Body of pancreas (tissue), 4 donors: Measurements from ENCODE around the gene ZDHHC20. TPM values are rescaled to one million over a fixed set of nuclear protein-coding genes. Genes with fewer than 3 reads are reported as not detected.

Source experiments
- ATAC-seq: fragments of 150-250 bp; one replicate; pipeline ENCODE4 v1.9.1; 2016
- DNase-seq, 4 donors: peaks; one replicate each; pipeline ENCODE4 v3.0.0-alpha.2; 2019
- H3K27ac ChIP-seq, 4 donors: fragments of 200-600 bp; sonication (generic); 1 replicate in 3 of 4; 2 replicates in 1 of 4; pipeline versions ENCODE4 v1.5.1 to v1.6.1; 2016 to 2019; ENCODE audit warnings: mild to moderate bottlenecking in 1 of 4, mixed read lengths in 1 of 4, moderate library complexity in 1 of 4
- H3K27me3 ChIP-seq, 2 donors: fragments of 200-600 bp; sonication (generic); one replicate each; pipeline ENCODE4 v1.6.0; 2016; ENCODE audit warnings: mild to moderate bottlenecking in 1 of 2
- H3K36me3 ChIP-seq, 2 donors: fragments of 200-600 bp; sonication (generic); replicated peaks in 1 of 2; 2 replicates each; pipeline ENCODE4 v1.5.1; 2016; ENCODE audit warnings: low read depth in 2 of 2; ENCODE audit not compliant: insufficient read depth in 1 of 2
- H3K4me1 ChIP-seq: fragments of 200-600 bp; sonication (generic); one replicate; pipeline ENCODE4 v1.6.0; 2016
- H3K4me3 ChIP-seq, 2 donors: fragments of 200-600 bp; sonication (generic); 1 replicate in 1 of 2; 2 replicates in 1 of 2; pipeline ENCODE4 v1.5.1; 2016 to 2019
- H3K9me3 ChIP-seq, 3 donors: fragments of 200-600 bp; sonication (generic); 1 replicate in 2 of 3; 2 replicates in 1 of 3; pipeline ENCODE4 v1.5.1; 2016
- CTCF ChIP-seq, 7 experiments: fragments of 450-650 bp in 4 of 7; fragments of 200-600 bp in 3 of 7; sonication (generic) in 3 of 7; IDR thresholded peaks; one replicate each; pipeline ENCODE4 v1.5.1; 2016 to 2019; ENCODE audit warnings: antibody characterized with exemption in 7 of 7
- POLR2A ChIP-seq, 3 donors: fragments of 450-650 bp; IDR thresholded peaks; one replicate each; pipeline ENCODE4 v1.6.1; 2016; ENCODE audit warnings: antibody characterized with exemption in 3 of 3, mild to moderate bottlenecking in 2 of 3
- WGBS, 2 donors: methylation state at CpG; one replicate each; pipeline ENCODE4 v1.1.5; 2017; 5-methylcytosine and 5-hydroxymethylcytosine counted together
- intact Hi-C: fragments of 100-400 bp; cut with DNase I; formaldehyde crosslinking; loops from one replicate; pipeline ENCODE4 v1.15.1; 2023
- total RNA-seq, 2 donors: library from RNA; depleted of rRNA; stranded (reverse); fragments of >200 nt; gene quantifications; one replicate each; pipeline ENCODE4 v1.1.0, GENCODE V29; 2016

The ZDHHC20 gene
- total RNA-seq, 2 donors from 2014 or later, result 16.5 to 22.1 TPM

- no peak for DNase-seq
- H3K36me3 ChIP-seq, result no peaks in the 10 kb centered on the region
- TF ChIP-seq POLR2A (IDR thresholded peaks at IDR 0.05), result no peak
- TF ChIP-seq CTCF (IDR thresholded peaks at IDR 0.05), result no peak
- peaks cover 25% of the 10 kb centered on the region for H3K4me1 ChIP-seq
- intact Hi-C loops, result no loop called here
- ATAC-seq, result no peak
- H3K27me3 ChIP-seq, result no peaks in the 10 kb centered on the region
- WGBS, 2 donors, result 73 to 97% methylated on average over 3 of the region's 3 CpGs
- no peaks in the 10 kb centered on the region for H3K9me3 ChIP-seq
- no peak overlapping the region for H3K4me3 ChIP-seq
- no peak overlapping the region for H3K27ac ChIP-seq
These were observed 2.0 kb upstream of the ZDHHC20 start for GRCh38 chr13:21461131-21461530.

GRCh38 chr13:21458451-21458812 lies 671 bp downstream of the ZDHHC20 start:
- Histone ChIP-seq H3K4me1 (peaks cover 15% of the 10 kb centered on the region), H3K36me3 (no peaks in the 10 kb centered on the region), H3K27ac (peak overlapping the region in 3 of 4 donors; percentile 91 to 94 (median 93)), H3K27me3 (no peaks in the 10 kb centered on the region), H3K9me3 (no peaks in the 10 kb centered on the region), H3K4me3 (peak overlapping the region; percentile 98)
- TF ChIP-seq CTCF (IDR thresholded peaks at IDR 0.05) (no peak), POLR2A (IDR thresholded peaks at IDR 0.05) (no peak)
- WGBS, 2 donors, result 0% methylated on average over 16 of the region's 16 CpGs
- intact Hi-C loops, result no loop called here
- DNase-seq (peak; percentile 59 to 75 (median 62)), ATAC-seq (peak; percentile 34)

- ATAC-seq, result no peak
- WGBS, 2 donors, result 81 to 95% methylated on average over 6 of the region's 6 CpGs
- intact Hi-C loops, result no loop called here
- no peak for TF ChIP-seq POLR2A (IDR thresholded peaks at IDR 0.05)
- no peak for TF ChIP-seq CTCF (IDR thresholded peaks at IDR 0.05)
- Histone ChIP-seq H3K4me1 (peaks cover 15% of the 10 kb centered on the region), H3K27ac (no peak overlapping the region), H3K36me3 (no peaks in the 10 kb centered on the region), H3K27me3 (no peaks in the 10 kb centered on the region), H3K9me3 (no peaks in the 10 kb centered on the region), H3K4me3 (no peak overlapping the region)
- no peak for DNase-seq
These were observed 5.6 kb downstream of the ZDHHC20 start for GRCh38 chr13:21453387-21454081.

GRCh38 chr13:21450936-21451335 lies 8.2 kb downstream of the ZDHHC20 start:
- no peaks in the 10 kb centered on the region for H3K27me3 ChIP-seq
- no peaks in the 10 kb centered on the region for H3K4me1 ChIP-seq
- H3K27ac ChIP-seq, result no peak overlapping the region
- no peaks in the 10 kb centered on the region for H3K9me3 ChIP-seq
- DNase-seq (no peak), ATAC-seq (no peak)
- H3K4me3 ChIP-seq, result no peak overlapping the region
- intact Hi-C loops, result no loop called here
- no peaks in the 10 kb centered on the region for H3K36me3 ChIP-seq
- no peak for TF ChIP-seq POLR2A (IDR thresholded peaks at IDR 0.05)
- TF ChIP-seq CTCF (IDR thresholded peaks at IDR 0.05), result no peak
- WGBS, 2 donors, result 73 to 85% methylated on average over 3 of the region's 3 CpGs

GRCh38 chr13:21446656-21447055 lies 12.4 kb downstream of the ZDHHC20 start:
- DNase-seq, result no peak
- no peak for TF ChIP-seq POLR2A (IDR thresholded peaks at IDR 0.05)
- no peak for TF ChIP-seq CTCF (IDR thresholded peaks at IDR 0.05)
- no peaks in the 10 kb centered on the region for H3K9me3 ChIP-seq
- intact Hi-C loops, result no loop called here
- no peaks in the 10 kb centered on the region for H3K36me3 ChIP-seq
- WGBS, 2 donors, result 89 to 92% methylated on average over 2 of the region's 2 CpGs
- H3K27ac ChIP-seq, result no peak overlapping the region
- H3K4me1 ChIP-seq, result no peaks in the 10 kb centered on the region
- no peak for ATAC-seq
- no peak overlapping the region for H3K4me3 ChIP-seq
- no peaks in the 10 kb centered on the region for H3K27me3 ChIP-seq
